ENCODE results near the gene ENPP6.
"Not testable (repeated sequence)": the region's sequence is repeated elsewhere in the genome, so short reads cannot be mapped to it uniquely, and the experiment has no call there.

ENPP6 gene

GRCh38 chr4:184053434-184053833, 164.2 kb downstream of the ENPP6 start:
- TF ChIP-seq CTCF (conservative IDR thresholded peaks at IDR 0.05; ENCODE audit: low read length) = no peak
- H3K4me3 ChIP-seq (ENCODE audit: low read length) = no peak overlapping the region
- DNase-seq (ENCODE audit: low read depth) = no peak

GRCh38 chr4:184052616-184053015, 165.1 kb downstream of the ENPP6 start:
- no peak for DNase-seq (ENCODE audit: low read depth)
- TF ChIP-seq CTCF (conservative IDR thresholded peaks at IDR 0.05; ENCODE audit: low read length) = no peak

GRCh38 chr4:184051262-184051661, 166.4 kb downstream of the ENPP6 start:
- DNase-seq (ENCODE audit: low read depth); H3K4me3 ChIP-seq (ENCODE audit: low read length): not testable (repeated sequence)

More at GRCh38 chr4:184052616-184053015, 165.1 kb downstream of the ENPP6 start:
- no peak overlapping the region for H3K4me3 ChIP-seq (ENCODE audit: low read length)

DNA sequence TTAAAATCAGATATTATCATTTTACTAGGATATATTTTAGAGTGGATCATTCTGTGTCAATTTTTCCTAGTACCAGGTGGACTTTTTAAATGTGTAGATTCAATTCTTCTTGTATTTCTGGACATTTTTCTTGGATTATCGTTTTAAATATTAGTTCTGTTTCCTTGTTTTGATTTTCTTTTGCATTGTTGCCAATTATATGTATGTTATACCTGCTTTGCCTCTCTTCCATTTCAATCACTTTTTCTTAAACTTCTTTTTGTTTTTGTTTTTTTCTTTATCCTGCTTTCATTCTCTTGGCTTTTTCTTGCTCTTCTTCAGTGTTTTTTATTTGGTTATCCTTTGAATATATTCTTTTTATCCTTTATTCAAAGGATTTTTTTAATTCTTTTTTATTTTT, 171.5 kb downstream of the ENPP6 start:
- no peak for TF ChIP-seq CTCF (conservative IDR thresholded peaks at IDR 0.05; ENCODE audit: low read length)
- no peak for DNase-seq (ENCODE audit: low read depth)
- H3K4me3 ChIP-seq (ENCODE audit: low read length) = no peak overlapping the region

GRCh38 chr4:184041156-184041555, 176.5 kb downstream of the ENPP6 start:
- TF ChIP-seq CTCF (conservative IDR thresholded peaks at IDR 0.05; ENCODE audit: low read length) = no peak
- no peak overlapping the region for H3K4me3 ChIP-seq (ENCODE audit: low read length)

GRCh38 chr4:184039963-184040383, 177.7 kb downstream of the ENPP6 start:
- H3K4me3 ChIP-seq (ENCODE audit: low read length) = no peak overlapping the region
- TF ChIP-seq CTCF (conservative IDR thresholded peaks at IDR 0.05; ENCODE audit: low read length) = no peak
- no peak for DNase-seq (ENCODE audit: low read depth)

More at GRCh38 chr4:184041156-184041555, 176.5 kb downstream of the ENPP6 start:
- DNase-seq (ENCODE audit: low read depth) = no peak
